ENCODE results near the gene TMEM263. TPM values are rescaled to one million over a fixed set of nuclear protein-coding genes. Genes with fewer than 3 reads are reported as not detected.

The TMEM263 gene
- 10 to 100 TPM; 26.4 to 43.7 (median 35.9) TPM for total RNA-seq

DNA sequence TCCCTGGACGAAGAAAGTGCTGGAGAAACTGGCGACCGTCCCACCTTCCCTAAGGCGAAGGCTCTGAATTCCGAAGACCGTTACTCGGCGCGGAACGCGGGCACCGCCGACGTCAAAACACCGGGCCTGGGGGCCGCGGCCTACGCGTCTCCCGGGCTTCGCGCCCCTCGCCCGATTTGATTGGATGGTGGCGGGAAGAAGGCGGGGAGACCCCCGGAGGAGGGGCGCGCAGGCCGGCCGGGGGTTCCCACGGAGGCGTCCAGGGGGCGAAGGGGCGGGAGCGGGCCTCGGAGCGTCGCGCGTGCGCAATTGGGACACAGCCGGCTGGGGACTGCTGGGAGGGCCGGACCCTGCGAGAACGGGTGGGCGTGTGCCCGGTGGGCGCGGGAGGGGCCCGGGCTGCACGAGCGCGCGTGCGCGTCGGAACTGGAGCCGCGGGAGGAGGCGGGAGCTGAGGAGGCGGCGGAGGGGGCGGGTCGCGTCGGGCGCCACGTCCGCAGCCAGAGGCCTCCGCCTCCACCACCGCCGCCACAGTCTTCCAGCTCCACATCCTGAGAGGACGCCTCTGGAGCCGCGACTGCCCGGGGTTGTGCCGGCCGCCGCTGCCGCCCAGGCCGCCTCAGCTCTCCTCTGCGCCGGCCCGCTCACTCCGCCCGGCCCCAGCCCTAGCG is at the start of gene TMEM263:
TMEM263 (plus strand) TSS at position 531 of the 671 bp plus-strand sequence. CDS start 11,210 bp downstream, outside the sequence.
- TF ChIP-seq, protein P1, sequence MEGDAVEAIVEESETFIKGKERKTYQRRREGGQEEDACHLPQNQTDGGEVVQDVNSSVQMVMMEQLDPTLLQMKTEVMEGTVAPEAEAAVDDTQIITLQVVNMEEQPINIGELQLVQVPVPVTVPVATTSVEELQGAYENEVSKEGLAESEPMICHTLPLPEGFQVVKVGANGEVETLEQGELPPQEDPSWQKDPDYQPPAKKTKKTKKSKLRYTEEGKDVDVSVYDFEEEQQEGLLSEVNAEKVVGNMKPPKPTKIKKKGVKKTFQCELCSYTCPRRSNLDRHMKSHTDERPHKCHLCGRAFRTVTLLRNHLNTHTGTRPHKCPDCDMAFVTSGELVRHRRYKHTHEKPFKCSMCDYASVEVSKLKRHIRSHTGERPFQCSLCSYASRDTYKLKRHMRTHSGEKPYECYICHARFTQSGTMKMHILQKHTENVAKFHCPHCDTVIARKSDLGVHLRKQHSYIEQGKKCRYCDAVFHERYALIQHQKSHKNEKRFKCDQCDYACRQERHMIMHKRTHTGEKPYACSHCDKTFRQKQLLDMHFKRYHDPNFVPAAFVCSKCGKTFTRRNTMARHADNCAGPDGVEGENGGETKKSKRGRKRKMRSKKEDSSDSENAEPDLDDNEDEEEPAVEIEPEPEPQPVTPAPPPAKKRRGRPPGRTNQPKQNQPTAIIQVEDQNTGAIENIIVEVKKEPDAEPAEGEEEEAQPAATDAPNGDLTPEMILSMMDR (IDR thresholded peaks at IDR 0.05): no peak
- ATAC-seq (ENCODE audit: low FRiP score) (peak; percentile 96), DNase-seq (ENCODE audit: low spot score) (peak; percentile 54)

DNA sequence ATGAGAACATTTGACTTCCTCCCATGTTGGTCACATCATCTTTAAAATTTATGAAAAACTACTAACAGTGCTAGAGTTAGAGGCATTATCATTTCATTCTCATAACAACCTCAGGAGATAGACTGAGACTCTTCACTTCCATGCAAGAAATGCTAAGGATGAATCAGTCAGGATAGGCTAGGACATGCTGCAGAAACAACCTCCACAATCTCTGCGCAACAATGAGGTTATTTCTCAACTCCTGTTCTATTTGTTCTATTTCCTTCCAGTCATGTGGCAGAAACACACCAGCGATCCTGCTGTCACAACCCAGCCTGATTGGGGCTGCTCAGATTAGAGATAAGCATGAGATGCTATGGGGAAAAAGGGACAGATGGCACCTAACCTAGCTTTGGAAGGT is 49.0 kb upstream of the TMEM263 start:
- ATAC-seq (ENCODE audit: low FRiP score): no peak
- no peak for DNase-seq (ENCODE audit: low spot score)
- TF ChIP-seq, protein P1 (IDR thresholded peaks at IDR 0.05): no peak

DNA sequence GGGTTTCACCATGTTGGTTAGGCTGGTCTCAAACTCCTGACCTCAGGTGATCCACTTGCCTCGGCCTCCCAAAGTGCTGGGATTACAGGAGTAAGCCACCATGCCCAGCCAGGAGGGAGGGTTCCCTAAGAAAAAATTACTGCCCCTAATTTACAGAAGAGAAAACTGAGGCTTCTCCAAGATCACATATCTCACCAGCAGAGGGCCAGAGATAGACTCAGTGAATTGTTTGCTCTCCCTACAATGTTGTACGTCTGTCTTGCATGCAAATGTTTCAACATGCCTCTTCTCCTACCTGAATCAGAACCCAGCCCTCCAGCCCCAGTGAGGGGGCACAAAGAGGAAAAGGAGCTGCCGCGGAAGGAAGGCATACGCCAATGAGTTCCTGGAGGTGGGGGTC is 48.3 kb upstream of the TMEM263 start:
- ATAC-seq (ENCODE audit: low FRiP score): no peak
- TF ChIP-seq, protein P1 (IDR thresholded peaks at IDR 0.05): no peak

DNA sequence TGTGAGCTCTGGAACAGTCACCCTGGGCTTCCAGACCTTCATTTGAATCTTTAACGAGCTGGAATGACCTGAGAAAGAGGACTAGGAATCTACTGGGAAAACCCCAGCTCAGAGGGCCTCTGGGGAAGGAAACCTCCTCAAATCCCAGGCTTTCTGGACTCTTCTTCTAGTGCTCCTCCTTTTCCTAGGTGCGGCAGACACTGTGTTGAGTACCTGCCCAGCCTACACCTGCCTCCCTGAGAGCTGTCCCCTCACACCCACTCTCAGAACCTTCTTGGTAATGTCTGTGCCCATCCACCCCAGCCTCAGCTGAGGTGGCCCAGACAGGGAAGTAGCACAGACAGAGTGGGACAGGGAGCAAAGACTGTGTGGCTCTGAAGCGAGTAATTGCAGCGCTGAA is 47.9 kb upstream of the TMEM263 start:
- TF ChIP-seq, protein P1 (IDR thresholded peaks at IDR 0.05): no peak
- no peak for DNase-seq (ENCODE audit: low spot score)
- ATAC-seq (ENCODE audit: low FRiP score): no peak

More for the DNA sequence above, 48.3 kb upstream of the TMEM263 start:
- no peak for DNase-seq (ENCODE audit: low spot score)

DNA sequence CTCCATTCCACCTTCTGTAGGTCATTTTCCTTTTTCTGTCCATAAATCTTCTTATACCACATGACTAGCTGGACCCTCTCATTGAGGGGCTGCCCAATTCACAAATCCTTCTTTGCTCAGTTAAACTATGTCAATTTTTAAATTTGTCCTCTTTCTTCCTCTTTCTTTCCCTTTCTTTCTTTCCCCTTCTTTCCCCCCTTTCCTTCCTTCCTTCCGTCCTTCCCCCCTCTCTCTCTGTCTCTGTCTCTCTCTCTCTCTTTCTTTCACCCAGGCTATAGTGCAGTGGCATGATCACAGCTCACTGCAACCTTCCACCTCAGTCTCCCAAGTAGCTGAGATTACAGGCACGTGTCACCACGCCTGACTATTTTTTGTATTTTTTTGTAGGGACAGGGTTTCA is 47.1 kb upstream of the TMEM263 start:
- TF ChIP-seq, protein P1 (IDR thresholded peaks at IDR 0.05): no peak
- ATAC-seq (ENCODE audit: low FRiP score) (no peak), DNase-seq (ENCODE audit: low spot score) (no peak)

DNA sequence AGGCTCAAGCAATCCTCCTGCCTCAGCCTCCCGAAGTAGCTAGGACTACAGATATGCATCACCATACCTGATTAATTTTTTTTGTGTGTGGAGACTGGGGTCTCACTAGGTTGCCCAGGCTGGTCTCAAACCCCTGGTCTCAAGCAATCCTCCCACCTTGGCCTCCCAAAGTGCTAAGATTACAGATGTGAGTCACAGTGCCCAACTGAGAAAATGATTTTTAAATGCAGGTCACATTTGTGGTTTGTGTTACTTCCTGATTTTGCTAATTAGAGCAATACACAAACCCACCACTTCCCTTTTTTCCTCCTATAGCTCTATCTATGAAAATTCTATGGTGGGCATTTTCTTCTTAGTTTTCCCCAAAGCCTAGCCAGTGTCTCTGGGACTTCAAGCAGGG is 45.5 kb upstream of the TMEM263 start:
- ATAC-seq (ENCODE audit: low FRiP score) (no peak), DNase-seq (ENCODE audit: low spot score) (no peak)
- TF ChIP-seq, protein P1 (IDR thresholded peaks at IDR 0.05): no peak

DNA sequence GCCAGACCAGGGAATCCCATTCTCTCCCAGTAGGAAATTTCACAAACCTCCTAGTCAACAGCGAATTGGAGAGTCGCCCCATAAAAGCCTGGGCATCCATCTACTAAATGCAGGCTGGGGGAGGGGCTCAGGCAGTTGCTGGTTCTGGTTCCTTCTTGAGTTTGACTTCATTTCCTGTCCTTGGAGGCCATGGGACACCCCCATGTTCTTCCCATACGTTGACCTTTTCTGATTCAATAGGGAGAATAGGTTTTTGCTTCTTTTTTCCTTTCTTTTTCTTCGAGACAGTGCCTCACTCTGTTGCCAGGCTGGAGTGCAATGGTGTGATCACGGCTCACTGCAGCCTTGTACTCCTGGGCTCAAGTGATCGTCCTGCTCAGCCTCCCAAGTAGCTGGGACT is 44.1 kb upstream of the TMEM263 start:
- no peak for DNase-seq (ENCODE audit: low spot score)
- no peak for ATAC-seq (ENCODE audit: low FRiP score)
- TF ChIP-seq, protein P1 (IDR thresholded peaks at IDR 0.05): no peak

Measured in omental fat pad (tissue), 4 donors.